ENCODE data around the gene GGCX. TPM values are rescaled to one million over a fixed set of nuclear protein-coding genes. Genes with fewer than 3 reads are reported as not detected.

The GGCX gene
- total and polyA plus RNA-seq, 2 of the 13 experiments (the other 11 are each of a cell fraction or from before 2014, with no cell fraction given): 72.5 to 103 TPM

- TF ChIP-seq PRDM4 (CRISPR knock-in tag; IDR thresholded peaks at IDR 0.05; ENCODE audit: borderline replicate concordance) (no peak), ZNF724P (CRISPR knock-in tag; IDR thresholded peaks at IDR 0.05; ENCODE audit: borderline replicate concordance) (peak; percentile 43), ZIK1 (CRISPR knock-in tag; IDR thresholded peaks at IDR 0.05; ENCODE audit: borderline replicate concordance, low read depth) (no peak; the same call in 1 of the 2 replicates), RARA (CRISPR knock-in tag; IDR thresholded peaks at IDR 0.05) (peak; percentile 62; the same call in 1 of the 2 replicates), ZNF614 (CRISPR knock-in tag; IDR thresholded peaks at IDR 0.05; ENCODE audit: borderline replicate concordance) (peak; percentile 14; the same call in 1 of the 2 replicates), SRY (CRISPR knock-in tag; IDR thresholded peaks at IDR 0.05) (peak; percentile 95), ARID5B (CRISPR knock-in tag; IDR thresholded peaks at IDR 0.05) (peak; percentile 56), NFAT5 (CRISPR knock-in tag; IDR thresholded peaks at IDR 0.05) (peak; percentile 97), ZNF441 (CRISPR knock-in tag; IDR thresholded peaks at IDR 0.05; ENCODE audit: borderline replicate concordance) (peak; percentile 47; the same call in 1 of the 2 replicates), PHF20 (CRISPR knock-in tag; IDR thresholded peaks at IDR 0.05) (peak; percentile 50; the same call in 1 of the 2 replicates), RCOR2 (CRISPR knock-in tag; IDR thresholded peaks at IDR 0.05) (no peak), NRL (CRISPR knock-in tag; IDR thresholded peaks at IDR 0.05; ENCODE audit: borderline replicate concordance) (peak; percentile 87), DZIP1 (CRISPR knock-in tag; IDR thresholded peaks at IDR 0.05) (peak; percentile 97)
Measured at GRCh38 chr2:85538507-85539360, 22.6 kb downstream of the GGCX start, which contains the start of gene MAT2A (continued).

Measured in HepG2 (cell line).